B cell (primary cell): ENCODE measurements around the gene ELF4. TPM values are rescaled to one million over a fixed set of nuclear protein-coding genes. Genes with fewer than 3 reads are reported as not detected.

Experiments used
- ATAC-seq: fragments of 200-7000 bp; cut with Tn5 transposase; one replicate; pipeline ENCODE4 v1.10.0; 2021; ENCODE audit warnings: low read depth, mild to moderate bottlenecking, moderate number of reproducible peaks, moderate library complexity
- CTCF ChIA-PET: fragments of 350-600 bp; sonication (Branson Sonifier 250); formaldehyde crosslinking; loops from one replicate; lab custom pipeline; 2021; ENCODE audit warnings: antibody characterized with exemption, inconsistent platforms; lab: Charles Lee
- POLR2A ChIA-PET: fragments of 350-600 bp; sonication (Branson Sonifier 250); formaldehyde crosslinking; loops from one replicate; lab custom pipeline; 2021; ENCODE audit warnings: antibody characterized with exemption; lab: Charles Lee
- DNase-seq: peaks from one replicate; pipeline ENCODE4 v3.0.0; 2013
- H2AFZ ChIP-seq: 2 replicates; pipeline ENCODE4 v1.6.1; 2012; ENCODE audit warnings: mild to moderate bottlenecking, low read depth, low read length; ENCODE audit not compliant: insufficient read depth, poor library complexity, severe bottlenecking
- H3K27ac ChIP-seq, 2 donors: 1 replicate in 1 of 2; 2 replicates in 1 of 2; pipeline ENCODE4 v1.5.1; 2012 to 2013; ENCODE audit warnings: low read length in 2 of 2, mild to moderate bottlenecking in 2 of 2, moderate library complexity in 1 of 2
- H3K27me3 ChIP-seq, 4 experiments: fragments of 200-600 bp in 1 of 4; sonication (generic) in 1 of 4; replicated peaks in 1 of 4; 1 replicate in 2 of 4; 2 replicates in 2 of 4; pipeline versions ENCODE4 v1.6.1 to v1.7.0; 2013 to 2016; ENCODE audit warnings: low read length in 3 of 4, mild to moderate bottlenecking in 2 of 4, mixed read lengths in 1 of 4, moderate library complexity in 1 of 4; ENCODE audit not compliant: insufficient read depth in 4 of 4, control insufficient read depth in 3 of 4; ENCODE audit errors: control extremely low read depth in 1 of 4
- H3K36me3 ChIP-seq, 2 experiments: replicated peaks in 1 of 2; 1 replicate in 1 of 2; 2 replicates in 1 of 2; pipeline versions ENCODE4 v1.6.1 to v1.7.1; 2013; ENCODE audit warnings: low read length in 1 of 2; ENCODE audit not compliant: insufficient read depth in 2 of 2, control insufficient read depth in 1 of 2; ENCODE audit errors: control extremely low read depth in 1 of 2, extremely low read depth in 1 of 2
- H3K4me1 ChIP-seq, 2 donors: fragments of 200-600 bp in 1 of 2; sonication (generic) in 1 of 2; 1 replicate in 1 of 2; 2 replicates in 1 of 2; pipeline versions ENCODE4 v1.5.1 to v1.6.1; 2013 to 2017; ENCODE audit warnings: low read length in 2 of 2; ENCODE audit not compliant: control insufficient read depth in 2 of 2, insufficient read depth in 2 of 2
- H3K4me2 ChIP-seq: replicated peaks from 2 replicates; pipeline ENCODE3; 2012; ENCODE audit warnings: mild to moderate bottlenecking, low read depth, low read length; ENCODE audit not compliant: poor library complexity, severe bottlenecking
- H3K4me3 ChIP-seq, 5 experiments: fragments of 200-600 bp in 1 of 5; sonication (generic) in 1 of 5; 1 replicate in 3 of 5; 2 replicates in 2 of 5; pipeline versions ENCODE4 v1.5.1 to v1.7.0; 2011 to 2016; ENCODE audit warnings: low read length in 4 of 5, mild to moderate bottlenecking in 4 of 5, low read depth in 2 of 5, control low read depth in 1 of 5, moderate library complexity in 1 of 5; ENCODE audit not compliant: insufficient read depth in 1 of 5; ENCODE audit errors: control extremely low read depth in 1 of 5, extremely low read depth in 1 of 5
- H3K79me2 ChIP-seq: fragments of 200-600 bp; sonication (generic); one replicate; pipeline ENCODE4 v1.6.0; 2016; ENCODE audit warnings: low read length; ENCODE audit not compliant: control insufficient read depth, insufficient read depth
- H3K9ac ChIP-seq: fragments of 200-600 bp; sonication (generic); 2 replicates; pipeline ENCODE4 v1.6.1; 2017; ENCODE audit warnings: mild to moderate bottlenecking, low read length, moderate library complexity
- H3K9me3 ChIP-seq, 3 donors: one replicate each; pipeline versions ENCODE4 v1.6.1 to v1.7.1; 2013; ENCODE audit warnings: low read length in 2 of 3; ENCODE audit not compliant: control insufficient read depth in 2 of 3, insufficient read depth in 1 of 3; ENCODE audit errors: control extremely low read depth in 1 of 3
- H4K20me1 ChIP-seq: 2 replicates; pipeline ENCODE4 v1.6.0; 2012; ENCODE audit warnings: mild to moderate bottlenecking, low read length; ENCODE audit not compliant: insufficient read depth, control insufficient read depth, poor library complexity, severe bottlenecking
- H3K27ac Mint-ChIP-seq: one replicate; pipeline ENCODE4 v1.8.0; 2021; ENCODE audit warnings: mixed read lengths
- H3K27me3 Mint-ChIP-seq: one replicate; pipeline ENCODE4 v1.8.0; 2021; ENCODE audit warnings: mixed read lengths
- H3K4me1 Mint-ChIP-seq: one replicate; pipeline ENCODE4 v1.8.0; 2021; ENCODE audit warnings: mixed read lengths
- H3K4me3 Mint-ChIP-seq: one replicate; pipeline ENCODE4 v1.8.0; 2021; ENCODE audit warnings: mixed read lengths
- H3K9me3 Mint-ChIP-seq: one replicate; pipeline ENCODE4 v1.8.0; 2022; ENCODE audit warnings: mixed read lengths; ENCODE audit not compliant: insufficient read depth
- CTCF ChIP-seq: fragments of 200-600 bp; IDR thresholded peaks from one replicate; pipeline ENCODE4 v1.8.0; 2022; ENCODE audit warnings: antibody characterized with exemption, mild to moderate bottlenecking
- EZH2 ChIP-seq: IDR thresholded peaks from 2 replicates; pipeline ENCODE4 v1.6.1; 2012; ENCODE audit warnings: borderline replicate concordance, low read depth, mild to moderate bottlenecking, moderate library complexity, low read length; ENCODE audit not compliant: insufficient read depth, poor library complexity, severe bottlenecking
- WGBS: methylation state at CpG from one replicate; pipeline ENCODE4 v1.1.5; 2013; ENCODE audit warnings: missing lambda C conversion rate; ENCODE audit not compliant: insufficient coverage; 5-methylcytosine and 5-hydroxymethylcytosine counted together
- intact Hi-C: fragments of 100-400 bp; cut with micrococcal nuclease; formaldehyde crosslinking; loops from one replicate; pipeline ENCODE4 v1.10.0; 2022
- polyA plus RNA-seq: library from polyadenylated mRNA; depleted of rRNA; stranded (reverse); fragments of >200 nt; gene quantifications from 2 replicates; pipeline ENCODE4 v1.2.3, GENCODE V29; 2012
- total RNA-seq, 2 donors: library from RNA; stranded (reverse); fragments of 120-200 nt in 1 of 2; gene quantifications; 1 replicate in 1 of 2; 2 replicates in 1 of 2; pipeline versions ENCODE4 v1.2.3 to v1.2.4, GENCODE V29; 2013 to 2022

The ELF4 gene
- total and polyA plus RNA-seq, 2 donors (not counting 1 experiment from before 2014, with no cell fraction given): 24.7 to 26.3 TPM

GRCh38 chrX:130058652-130059051, 51.6 kb downstream of the ELF4 start:
- Mint-ChIP-seq H3K27me3 (no peaks in the 10 kb centered on the region), H3K4me3 (peak overlapping the region; percentile 62), H3K9me3 (no peaks in the 10 kb centered on the region), H3K27ac (no peak overlapping the region), H3K4me1 (no peaks in the 10 kb centered on the region)
- H2AFZ ChIP-seq: no peak overlapping the region
- POLR2A ChIA-PET: no interaction called here
- intact Hi-C loops: no loop called here
- H3K79me2 ChIP-seq: no peaks in the 10 kb centered on the region
- TF ChIP-seq CTCF (no peak), EZH2 (no peak)
- H3K9me3 ChIP-seq: no peaks in the 10 kb centered on the region
- no peak overlapping the region for H3K9ac ChIP-seq
- CTCF ChIA-PET: interaction anchor here (0.9 kb wide), 1 partner anchor 132 kb away, joined by 4 read pairs; no protein-coding TSS in a partner anchor
- 93% methylated on average over 5 of the region's 7 CpGs for WGBS
- peaks cover 0 to 4% of the 10 kb centered on the region in 2 experiments for H3K36me3 ChIP-seq
- H3K4me1 ChIP-seq: peaks cover 3 to 11% of the 10 kb centered on the region in 2 donors
- DNase-seq (no peak), ATAC-seq (no peak)
- H3K4me3 ChIP-seq: no peak overlapping the region
- no peak overlapping the region for H3K4me2 ChIP-seq
- H3K27me3 ChIP-seq: no peaks in the 10 kb centered on the region
- H4K20me1 ChIP-seq: no peaks in the 10 kb centered on the region
- no peak overlapping the region for H3K27ac ChIP-seq

- intact Hi-C loops: no loop called here
- TF ChIP-seq CTCF (no peak), EZH2 (no peak)
- Histone ChIP-seq H3K79me2 (no peaks in the 10 kb centered on the region), H3K9ac (no peak overlapping the region), H4K20me1 (no peaks in the 10 kb centered on the region), H3K4me3 (no peak overlapping the region), H3K36me3 (peaks cover 0 to 9% of the 10 kb centered on the region in 2 experiments), H3K27ac (no peak overlapping the region), H3K9me3 (no peaks in the 10 kb centered on the region), H3K27me3 (no peaks in the 10 kb centered on the region), H3K4me2 (no peak overlapping the region), H3K4me1 (peaks cover 3 to 11% of the 10 kb centered on the region in 2 donors), H2AFZ (no peak overlapping the region)
- Mint-ChIP-seq H3K4me3 (no peak overlapping the region), H3K4me1 (no peaks in the 10 kb centered on the region), H3K27ac (no peak overlapping the region), H3K9me3 (no peaks in the 10 kb centered on the region), H3K27me3 (no peaks in the 10 kb centered on the region)
- WGBS: 100% methylated on average over 2 of the region's 9 CpGs
- POLR2A ChIA-PET: interaction anchor here (0.8 kb wide), 1 partner anchor 150 kb away, joined by 3 read pairs; no protein-coding TSS in a partner anchor
- CTCF ChIA-PET: no interaction called here
- ATAC-seq: no peak
- DNase-seq: no peak
These were observed 53.1 kb downstream of the ELF4 start for GRCh38 chrX:130057209-130057608.
